Measurements from ENCODE around the gene TIMP3. TPM values are rescaled to one million over a fixed set of nuclear protein-coding genes. Genes with fewer than 3 reads are reported as not detected.
A peak's percentile ranks its signal among the peaks of the same experiment; 100 is the strongest.

The TIMP3 gene
- total RNA-seq, 2 donors from 2014 or later = 6.3 to 17.1 TPM

DNA sequence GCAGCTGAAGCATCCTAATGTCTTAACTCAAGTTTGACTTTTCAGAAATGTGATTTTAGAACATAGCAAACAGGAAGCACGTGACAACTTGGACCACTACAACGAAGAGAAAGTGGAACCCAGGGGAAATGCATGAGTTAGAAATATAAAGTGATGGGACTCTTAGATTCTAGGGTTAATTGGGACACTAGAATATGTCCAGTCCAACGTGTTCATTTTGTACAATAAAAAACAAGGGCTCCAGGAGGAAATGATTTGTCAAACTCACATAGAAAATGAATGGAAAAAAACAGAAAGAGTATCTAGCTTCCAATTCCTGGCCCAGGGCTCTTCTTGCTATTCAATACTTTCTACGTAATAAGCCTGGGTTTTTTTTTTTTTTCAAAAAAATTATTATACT is 30.7 kb downstream of the TIMP3 start:
- no peaks in the 10 kb centered on the region for H3K9me3 ChIP-seq (ENCODE audit: control insufficient read depth, low read length)
- no peak overlapping the region for H3K27ac ChIP-seq (ENCODE audit: low read depth, low read length)
- 92 to 93% methylated on average over 3 to 4 of the region's 4 CpGs for WGBS, 2 experiments (ENCODE audit: insufficient coverage in 1 of 2, insufficient read length in 1 of 2)
- Mint-ChIP-seq H3K27me3 (ENCODE audit: insufficient read depth) (no peaks in the 10 kb centered on the region), H3K4me3 (no peak overlapping the region), H3K9me3 (no peaks in the 10 kb centered on the region), H3K27ac (no peak overlapping the region), H3K4me1 (peaks cover 17% of the 10 kb centered on the region), H3K36me3 (ENCODE audit: low read depth) (no peaks in the 10 kb centered on the region)
- H3K9ac ChIP-seq (ENCODE audit: extremely low read depth, low read length, poor library complexity, severe bottlenecking) = no peak overlapping the region
- no peak overlapping the region for H3K4me3 ChIP-seq (ENCODE audit: low read length)
- no peak for DNase-seq
- peaks cover 8% of the 10 kb centered on the region for H3K4me1 ChIP-seq (ENCODE audit: control insufficient read depth, insufficient read depth, low read length)
- TF ChIP-seq, protein P1, sequence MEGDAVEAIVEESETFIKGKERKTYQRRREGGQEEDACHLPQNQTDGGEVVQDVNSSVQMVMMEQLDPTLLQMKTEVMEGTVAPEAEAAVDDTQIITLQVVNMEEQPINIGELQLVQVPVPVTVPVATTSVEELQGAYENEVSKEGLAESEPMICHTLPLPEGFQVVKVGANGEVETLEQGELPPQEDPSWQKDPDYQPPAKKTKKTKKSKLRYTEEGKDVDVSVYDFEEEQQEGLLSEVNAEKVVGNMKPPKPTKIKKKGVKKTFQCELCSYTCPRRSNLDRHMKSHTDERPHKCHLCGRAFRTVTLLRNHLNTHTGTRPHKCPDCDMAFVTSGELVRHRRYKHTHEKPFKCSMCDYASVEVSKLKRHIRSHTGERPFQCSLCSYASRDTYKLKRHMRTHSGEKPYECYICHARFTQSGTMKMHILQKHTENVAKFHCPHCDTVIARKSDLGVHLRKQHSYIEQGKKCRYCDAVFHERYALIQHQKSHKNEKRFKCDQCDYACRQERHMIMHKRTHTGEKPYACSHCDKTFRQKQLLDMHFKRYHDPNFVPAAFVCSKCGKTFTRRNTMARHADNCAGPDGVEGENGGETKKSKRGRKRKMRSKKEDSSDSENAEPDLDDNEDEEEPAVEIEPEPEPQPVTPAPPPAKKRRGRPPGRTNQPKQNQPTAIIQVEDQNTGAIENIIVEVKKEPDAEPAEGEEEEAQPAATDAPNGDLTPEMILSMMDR (conservative IDR thresholded peaks at IDR 0.05) = no peak
- peaks cover 6% of the 10 kb centered on the region for H3K36me3 ChIP-seq (ENCODE audit: control insufficient read depth, insufficient read depth, low read length)
- H3K27me3 ChIP-seq (ENCODE audit: control insufficient read depth, insufficient read depth, low read length, poor library complexity, severe bottlenecking) = no peaks in the 10 kb centered on the region

DNA sequence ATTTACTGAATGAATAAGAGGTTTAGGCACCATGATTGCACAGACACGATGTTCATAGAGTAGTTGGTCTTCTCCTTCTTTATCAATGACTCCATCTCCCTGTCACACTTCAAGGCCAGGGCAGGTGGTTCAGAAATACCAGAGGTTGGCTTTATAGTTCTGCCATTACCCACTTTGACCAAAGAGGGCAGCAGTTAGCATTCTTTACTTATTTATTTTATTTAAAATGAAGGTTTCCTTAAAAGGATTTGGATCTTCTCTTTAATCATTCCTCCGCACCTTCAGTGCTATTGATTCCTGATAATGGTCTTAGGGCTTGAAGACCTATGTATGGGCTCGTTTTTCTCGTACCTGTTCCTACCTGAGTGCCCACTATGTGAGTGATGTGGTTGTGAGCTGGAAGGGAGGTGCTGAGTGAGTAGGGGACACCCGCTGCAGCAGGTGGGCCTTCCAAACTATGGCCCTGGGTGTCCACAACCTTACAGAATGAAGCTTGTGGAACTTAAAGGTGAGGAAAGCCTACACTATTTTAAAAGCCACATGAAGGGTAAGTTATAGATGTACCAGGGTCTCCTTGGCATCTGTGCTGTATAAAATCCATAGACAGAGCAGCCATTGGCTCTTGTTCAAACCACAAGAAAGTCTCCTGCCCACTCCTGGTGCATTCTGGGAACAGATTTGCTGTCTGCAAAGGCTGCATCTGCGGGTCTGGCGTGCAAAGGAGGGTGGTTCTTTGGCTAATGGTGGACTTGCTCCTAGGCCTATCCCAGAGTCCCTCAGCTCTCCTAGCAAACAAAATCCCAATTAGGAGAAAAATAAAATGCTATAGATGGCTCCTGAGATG is 35.0 kb downstream of the TIMP3 start:
- no peak overlapping the region for H3K4me3 ChIP-seq (ENCODE audit: low read length)
- peaks cover 14% of the 10 kb centered on the region for H3K36me3 ChIP-seq (ENCODE audit: control insufficient read depth, insufficient read depth, low read length)
- Mint-ChIP-seq H3K9me3 (no peaks in the 10 kb centered on the region), H3K4me1 (peaks cover 2% of the 10 kb centered on the region), H3K4me3 (no peak overlapping the region), H3K36me3 (ENCODE audit: low read depth) (no peaks in the 10 kb centered on the region), H3K27ac (peak overlapping the region; percentile 46), H3K27me3 (ENCODE audit: insufficient read depth) (no peaks in the 10 kb centered on the region)
- peak; percentile 53 for DNase-seq
- no peak overlapping the region for H3K27ac ChIP-seq (ENCODE audit: low read depth, low read length)
- H3K27me3 ChIP-seq (ENCODE audit: control insufficient read depth, insufficient read depth, low read length, poor library complexity, severe bottlenecking) = no peaks in the 10 kb centered on the region
- TF ChIP-seq, protein P1 (conservative IDR thresholded peaks at IDR 0.05) = peak; percentile 78
- H3K9me3 ChIP-seq (ENCODE audit: control insufficient read depth, low read length) = no peaks in the 10 kb centered on the region
- H3K4me1 ChIP-seq (ENCODE audit: control insufficient read depth, insufficient read depth, low read length) = no peaks in the 10 kb centered on the region
- no peak overlapping the region for H3K9ac ChIP-seq (ENCODE audit: extremely low read depth, low read length, poor library complexity, severe bottlenecking)
- WGBS, 2 experiments (ENCODE audit: insufficient coverage in 1 of 2, insufficient read length in 1 of 2) = 65 to 82% methylated on average over 2 to 7 of the region's 7 CpGs

DNA sequence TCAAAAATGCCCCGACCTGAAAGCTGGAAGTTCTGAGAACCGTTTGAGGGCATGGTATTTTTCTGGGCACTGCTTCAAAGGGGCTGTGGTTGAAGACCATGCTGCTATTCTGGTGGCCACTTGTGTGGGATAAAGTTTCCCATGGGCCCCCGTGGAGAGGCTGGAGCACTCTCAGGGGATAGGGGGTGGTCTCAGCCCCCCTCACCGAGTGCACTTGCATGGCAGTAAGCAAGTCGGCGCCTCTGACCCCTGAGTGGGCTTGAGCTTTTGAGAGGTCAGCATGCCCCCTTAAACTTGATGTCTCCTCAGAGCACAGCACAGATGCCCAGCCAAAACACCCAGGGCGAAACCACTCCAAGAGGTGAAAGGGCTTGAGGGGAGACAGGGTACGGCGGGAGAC is 35.6 kb downstream of the TIMP3 start:
- Histone ChIP-seq H3K27ac (ENCODE audit: low read depth, low read length) (no peak overlapping the region), H3K36me3 (ENCODE audit: control insufficient read depth, insufficient read depth, low read length) (peaks cover 14% of the 10 kb centered on the region), H3K4me3 (ENCODE audit: low read length) (no peak overlapping the region), H3K4me1 (ENCODE audit: control insufficient read depth, insufficient read depth, low read length) (no peaks in the 10 kb centered on the region), H3K9me3 (ENCODE audit: control insufficient read depth, low read length) (no peaks in the 10 kb centered on the region), H3K9ac (ENCODE audit: extremely low read depth, low read length, poor library complexity, severe bottlenecking) (no peak overlapping the region), H3K27me3 (ENCODE audit: control insufficient read depth, insufficient read depth, low read length, poor library complexity, severe bottlenecking) (no peaks in the 10 kb centered on the region)
- Mint-ChIP-seq H3K27ac (no peak overlapping the region), H3K9me3 (no peaks in the 10 kb centered on the region), H3K27me3 (ENCODE audit: insufficient read depth) (no peaks in the 10 kb centered on the region), H3K36me3 (ENCODE audit: low read depth) (no peaks in the 10 kb centered on the region), H3K4me3 (no peak overlapping the region), H3K4me1 (no peaks in the 10 kb centered on the region)
- TF ChIP-seq, protein P1 (conservative IDR thresholded peaks at IDR 0.05) = no peak
- 94 to 98% methylated on average over 5 to 9 of the region's 9 CpGs for WGBS, 2 experiments (ENCODE audit: insufficient coverage in 1 of 2, insufficient read length in 1 of 2)
- DNase-seq = no peak
